ENCODE measurements around the gene PCDHGB6.
"Not testable (repeated sequence)": the region's sequence is repeated elsewhere in the genome, so short reads cannot be mapped to it uniquely, and the experiment has no call there.

The PCDHGB6 gene

DNA sequence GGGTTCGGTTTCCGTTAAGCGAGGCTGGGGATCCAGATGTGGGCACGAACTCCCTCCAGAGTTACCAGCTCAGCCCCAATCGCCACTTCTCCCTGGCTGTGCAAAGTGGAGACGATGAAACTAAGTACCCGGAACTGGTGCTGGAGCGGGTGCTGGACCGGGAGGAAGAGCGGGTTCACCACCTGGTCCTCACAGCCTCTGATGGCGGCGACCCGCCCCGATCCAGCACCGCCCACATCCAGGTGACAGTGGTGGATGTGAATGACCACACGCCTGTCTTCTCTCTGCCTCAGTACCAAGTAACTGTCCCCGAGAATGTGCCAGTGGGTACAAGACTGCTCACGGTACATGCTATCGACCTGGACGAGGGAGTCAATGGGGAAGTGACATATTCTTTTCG, 24.5 kb upstream of the PCDHGB6 start:
- POLR2A ChIA-PET: no interaction called here
- CTCF ChIA-PET: interaction anchor here (0.7 to 1.7 kb wide), 6 partner anchors 9 to 181 kb away, joined by 3 to 8 read pairs (median 4); partner anchors contain the start of genes PCDHGA8 and PCDHGB5
- Histone ChIP-seq H3K4me1 (ENCODE audit: control insufficient read depth, insufficient read depth, low read length) (no peaks in the 10 kb centered on the region), H3K4me3 (ENCODE audit: low read depth, low read length) (no peak overlapping the region), H3K27ac (ENCODE audit: extremely low read depth, low read depth, low read length) (no peak overlapping the region), H3K9me3 (ENCODE audit: control insufficient read depth, insufficient read depth, low read depth, low read length) (no peaks in the 10 kb centered on the region), H3K36me3 (ENCODE audit: control insufficient read depth in 2 of 2, insufficient read depth in 1 of 2, low read length in 2 of 2) (no peaks in the 10 kb centered on the region)
- TF ChIP-seq ZNF707 (tag by site-specific recombination; IDR thresholded peaks at IDR 0.05) (no peak), ZNF19 (tag by site-specific recombination; IDR thresholded peaks at IDR 0.05; ENCODE audit: low read depth) (no peak), ZNF398 (tag by site-specific recombination; IDR thresholded peaks at IDR 0.05) (no peak), ZNF274 (IDR thresholded peaks at IDR 0.05; ENCODE audit: low read length) (no peak), ZNF274 (tag by site-specific recombination; IDR thresholded peaks at IDR 0.05; ENCODE audit: borderline replicate concordance) (no peak), OVOL3 (tag by site-specific recombination; IDR thresholded peaks at IDR 0.05) (no peak), ZNF292 (tag by site-specific recombination; IDR thresholded peaks at IDR 0.05; ENCODE audit: borderline replicate concordance, low read depth) (no peak), ZNF843 (tag by site-specific recombination; IDR thresholded peaks at IDR 0.05) (no peak), ZNF37A (tag by site-specific recombination; IDR thresholded peaks at IDR 0.05) (no peak), ZNF157 (tag by site-specific recombination; IDR thresholded peaks at IDR 0.05) (no peak)
- TF ChIP-seq, protein P1, sequence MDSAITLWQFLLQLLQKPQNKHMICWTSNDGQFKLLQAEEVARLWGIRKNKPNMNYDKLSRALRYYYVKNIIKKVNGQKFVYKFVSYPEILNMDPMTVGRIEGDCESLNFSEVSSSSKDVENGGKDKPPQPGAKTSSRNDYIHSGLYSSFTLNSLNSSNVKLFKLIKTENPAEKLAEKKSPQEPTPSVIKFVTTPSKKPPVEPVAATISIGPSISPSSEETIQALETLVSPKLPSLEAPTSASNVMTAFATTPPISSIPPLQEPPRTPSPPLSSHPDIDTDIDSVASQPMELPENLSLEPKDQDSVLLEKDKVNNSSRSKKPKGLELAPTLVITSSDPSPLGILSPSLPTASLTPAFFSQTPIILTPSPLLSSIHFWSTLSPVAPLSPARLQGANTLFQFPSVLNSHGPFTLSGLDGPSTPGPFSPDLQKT (IDR thresholded peaks at IDR 0.05; ENCODE audit: borderline replicate concordance, low read depth, low read length): no peak

DNA sequence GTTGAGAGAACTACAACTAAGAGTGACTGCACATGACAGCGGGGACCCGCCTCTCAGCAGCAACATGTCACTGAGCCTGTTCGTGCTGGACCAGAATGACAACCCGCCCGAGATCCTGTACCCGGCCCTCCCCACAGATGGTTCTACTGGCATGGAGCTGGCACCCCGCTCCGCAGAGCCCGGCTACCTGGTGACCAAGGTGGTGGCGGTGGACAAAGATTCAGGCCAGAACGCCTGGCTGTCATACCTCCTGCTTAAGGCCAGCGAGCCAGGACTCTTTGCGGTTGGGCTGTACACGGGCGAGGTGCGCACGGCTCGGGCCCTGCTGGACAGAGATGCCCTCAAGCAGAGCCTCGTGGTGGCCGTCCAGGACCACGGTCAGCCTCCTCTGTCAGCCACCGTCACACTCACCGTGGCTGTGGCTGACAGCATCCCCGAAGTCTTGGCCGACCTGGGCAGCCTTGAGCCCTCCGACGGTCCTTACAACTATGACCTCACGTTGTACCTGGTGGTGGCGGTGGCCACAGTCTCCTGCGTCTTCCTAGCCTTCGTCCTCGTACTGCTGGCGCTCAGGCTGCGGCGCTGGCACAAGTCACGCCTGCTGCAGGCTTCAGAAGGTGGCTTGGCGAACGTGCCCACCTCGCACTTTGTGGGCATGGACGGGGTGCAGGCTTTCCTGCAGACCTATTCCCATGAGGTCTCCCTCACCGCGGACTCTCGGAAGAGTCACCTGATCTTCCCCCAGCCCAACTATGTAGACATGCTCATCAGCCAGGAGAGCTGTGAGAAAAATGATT, 23.2 kb upstream of the PCDHGB6 start:
- ChIA-PET CTCF (no interaction called here), POLR2A (no interaction called here)
- TF ChIP-seq ZNF266 (tag by site-specific recombination; IDR thresholded peaks at IDR 0.05; ENCODE audit: low read depth): no peak
- TF ChIP-seq REST (tag by site-specific recombination; IDR thresholded peaks at IDR 0.05): peak; percentile 64; the same call in 1 of the 2 replicates
- no peaks in the 10 kb centered on the region for H3K4me1 ChIP-seq (ENCODE audit: control insufficient read depth, insufficient read depth, low read length)
- H3K4me3 ChIP-seq (ENCODE audit: low read depth, low read length): no peak overlapping the region
- H3K27ac ChIP-seq (ENCODE audit: extremely low read depth, low read depth, low read length): no peak overlapping the region
- H3K36me3 ChIP-seq (ENCODE audit: control insufficient read depth in 2 of 2, insufficient read depth in 1 of 2, low read length in 2 of 2): no peaks in the 10 kb centered on the region
- no peaks in the 10 kb centered on the region for H3K9me3 ChIP-seq (ENCODE audit: control insufficient read depth, insufficient read depth, low read depth, low read length)

DNA sequence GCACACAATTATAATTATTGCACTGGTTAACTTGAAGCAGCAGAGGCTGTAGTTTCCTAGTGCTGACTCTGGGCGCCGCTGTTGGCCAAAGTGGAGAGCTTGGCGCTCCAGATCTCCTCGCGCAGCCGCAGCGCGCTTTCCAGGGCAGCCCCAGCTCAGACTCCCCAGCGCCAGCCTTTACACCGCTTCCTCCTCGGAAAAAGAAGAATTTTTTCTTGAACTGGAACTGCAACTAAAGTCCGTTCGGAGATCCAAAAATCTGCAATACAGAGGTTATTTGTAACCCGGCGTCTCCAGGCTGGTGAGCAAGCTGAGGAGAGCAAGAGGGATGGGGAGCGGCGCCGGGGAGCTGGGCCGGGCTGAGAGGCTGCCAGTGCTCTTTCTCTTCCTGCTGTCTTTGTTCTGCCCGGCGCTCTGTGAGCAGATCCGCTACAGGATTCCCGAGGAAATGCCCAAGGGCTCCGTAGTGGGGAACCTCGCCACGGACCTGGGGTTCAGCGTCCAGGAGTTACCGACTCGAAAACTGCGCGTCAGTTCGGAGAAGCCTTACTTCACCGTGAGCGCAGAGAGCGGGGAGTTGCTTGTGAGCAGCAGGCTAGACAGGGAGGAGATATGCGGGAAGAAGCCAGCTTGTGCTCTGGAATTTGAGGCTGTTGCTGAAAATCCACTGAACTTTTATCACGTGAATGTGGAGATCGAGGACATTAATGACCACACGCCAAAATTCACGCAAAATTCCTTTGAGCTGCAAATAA, 20.1 kb upstream of the PCDHGB6 start, which contains the start of gene PCDHGB4:
TSS of gene PCDHGB4 (plus strand) at position 142 of the 755 bp plus-strand sequence. CDS start at position 329, 187 bp downstream.
- POLR2A ChIA-PET; H3K27ac ChIP-seq (ENCODE audit: extremely low read depth, low read depth, low read length); H3K9me3 ChIP-seq (ENCODE audit: control insufficient read depth, insufficient read depth, low read depth, low read length); H3K36me3 ChIP-seq (ENCODE audit: control insufficient read depth in 2 of 2, insufficient read depth in 1 of 2, low read length in 2 of 2); H3K4me3 ChIP-seq (ENCODE audit: low read depth, low read length); H3K4me1 ChIP-seq (ENCODE audit: control insufficient read depth, insufficient read depth, low read length): not testable (repeated sequence)
- CTCF ChIA-PET: interaction anchor here (0.6 to 2.0 kb wide), 5 partner anchors 9 to 176 kb away, joined by 3 to 5 read pairs (median 4); partner anchors contain the start of gene PCDHGB3
